PFSK-1 (cell line): ENCODE data around the gene NKAP.

ENCODE experiments used
- FOXP2 ChIP-seq: optimal IDR thresholded peaks from 2 replicates; pipeline ENCODE3; 2011; ENCODE audit warnings: borderline replicate concordance, control low read depth, inconsistent platforms; ENCODE audit not compliant: insufficient read depth; ENCODE audit errors: extremely low read length, extremely low read depth
- POLR2AphosphoS5 ChIP-seq: IDR thresholded peaks from 2 replicates; pipeline ENCODE4 v1.6.1; 2012; ENCODE audit warnings: low read depth, mild to moderate bottlenecking, control low read depth, low read length, moderate library complexity
- SIN3A ChIP-seq: IDR thresholded peaks from 2 replicates; pipeline ENCODE4 v1.6.1; 2012; ENCODE audit warnings: mild to moderate bottlenecking, low read length, moderate library complexity, borderline replicate concordance; ENCODE audit not compliant: insufficient read depth
- TAF1 ChIP-seq: IDR thresholded peaks from 2 replicates; pipeline ENCODE4 v1.6.1; 2012; ENCODE audit warnings: low read length, control low read depth, borderline replicate concordance; ENCODE audit not compliant: insufficient read depth
- TF ChIP-seq, protein P1 (sequence below), 2 experiments: IDR thresholded peaks; 2 replicates each; pipeline versions ENCODE4 v1.6.1 to v1.8.0; 2011 to 2012; ENCODE audit warnings: low read depth in 2 of 2, low read length in 2 of 2, control low read depth in 1 of 2, inconsistent platforms in 1 of 2, mild to moderate bottlenecking in 1 of 2, moderate library complexity in 1 of 2; ENCODE audit not compliant: insufficient read depth in 1 of 2

DNA sequence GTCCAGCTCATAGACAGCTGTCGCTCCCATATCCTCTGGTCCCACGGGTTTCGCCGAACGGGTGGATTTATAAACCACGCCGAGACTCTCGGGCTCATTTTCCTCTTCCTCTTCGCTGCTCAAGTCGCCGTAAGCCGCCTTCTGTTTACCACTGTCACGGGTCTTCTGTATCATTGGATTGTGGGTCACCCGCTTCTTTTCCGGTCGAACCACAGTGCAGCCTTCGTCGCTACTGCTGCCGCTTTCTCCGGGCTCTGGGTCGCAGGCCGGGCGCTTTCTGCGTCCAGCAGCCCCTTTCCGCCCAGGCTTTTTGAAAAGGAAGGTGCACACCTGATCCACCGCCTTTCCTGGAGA is 72.3 kb downstream of the NKAP start:
- TF ChIP-seq POLR2AphosphoS5 (no peak), TAF1 (no peak), SIN3A (no peak), FOXP2 (no peak)
- TF ChIP-seq, protein P1, sequence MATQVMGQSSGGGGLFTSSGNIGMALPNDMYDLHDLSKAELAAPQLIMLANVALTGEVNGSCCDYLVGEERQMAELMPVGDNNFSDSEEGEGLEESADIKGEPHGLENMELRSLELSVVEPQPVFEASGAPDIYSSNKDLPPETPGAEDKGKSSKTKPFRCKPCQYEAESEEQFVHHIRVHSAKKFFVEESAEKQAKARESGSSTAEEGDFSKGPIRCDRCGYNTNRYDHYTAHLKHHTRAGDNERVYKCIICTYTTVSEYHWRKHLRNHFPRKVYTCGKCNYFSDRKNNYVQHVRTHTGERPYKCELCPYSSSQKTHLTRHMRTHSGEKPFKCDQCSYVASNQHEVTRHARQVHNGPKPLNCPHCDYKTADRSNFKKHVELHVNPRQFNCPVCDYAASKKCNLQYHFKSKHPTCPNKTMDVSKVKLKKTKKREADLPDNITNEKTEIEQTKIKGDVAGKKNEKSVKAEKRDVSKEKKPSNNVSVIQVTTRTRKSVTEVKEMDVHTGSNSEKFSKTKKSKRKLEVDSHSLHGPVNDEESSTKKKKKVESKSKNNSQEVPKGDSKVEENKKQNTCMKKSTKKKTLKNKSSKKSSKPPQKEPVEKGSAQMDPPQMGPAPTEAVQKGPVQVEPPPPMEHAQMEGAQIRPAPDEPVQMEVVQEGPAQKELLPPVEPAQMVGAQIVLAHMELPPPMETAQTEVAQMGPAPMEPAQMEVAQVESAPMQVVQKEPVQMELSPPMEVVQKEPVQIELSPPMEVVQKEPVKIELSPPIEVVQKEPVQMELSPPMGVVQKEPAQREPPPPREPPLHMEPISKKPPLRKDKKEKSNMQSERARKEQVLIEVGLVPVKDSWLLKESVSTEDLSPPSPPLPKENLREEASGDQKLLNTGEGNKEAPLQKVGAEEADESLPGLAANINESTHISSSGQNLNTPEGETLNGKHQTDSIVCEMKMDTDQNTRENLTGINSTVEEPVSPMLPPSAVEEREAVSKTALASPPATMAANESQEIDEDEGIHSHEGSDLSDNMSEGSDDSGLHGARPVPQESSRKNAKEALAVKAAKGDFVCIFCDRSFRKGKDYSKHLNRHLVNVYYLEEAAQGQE (IDR thresholded peaks at IDR 0.05; ENCODE audit: insufficient read depth in 1 of 2, low read depth in 2 of 2, low read length in 2 of 2): no peak
